Endothelial cell of umbilical vein (primary cell): ENCODE data around the gene ARHGEF28. TPM values are rescaled to one million over a fixed set of nuclear protein-coding genes. Genes with fewer than 3 reads are reported as not detected.
A peak's percentile ranks its signal among the peaks of the same experiment; 100 is the strongest.

Experiments used
- BruUV-seq: library from RNA; stranded (reverse); fragments of 400-500 nt; replicated peaks from 2 replicates; lab custom pipeline; 2021; lab: Mats Ljungman, UMichigan
- CTCF ChIA-PET: fragments of 300-600, 350-600 bp; sonication (Branson Sonifier 250); formaldehyde crosslinking; loops from one replicate; lab custom pipeline; 2021; ENCODE audit warnings: antibody characterized with exemption, inconsistent platforms; lab: Charles Lee
- POLR2A ChIA-PET: fragments of 300-600, 350-600 bp; sonication (Branson Sonifier 250); formaldehyde crosslinking; loops from one replicate; lab custom pipeline; 2021; ENCODE audit warnings: antibody characterized with exemption, inconsistent platforms; lab: Charles Lee
- DNase-seq: peaks from one replicate; pipeline ENCODE4 v3.0.0-alpha.2; 2011; ENCODE audit warnings: low read depth, low spot score
- FAIRE-seq: peaks from 2 replicates; lab custom pipeline; 2011; peaks lifted over from hg19 to GRCh38; lab: Jason Lieb, UNC
- H2AFZ ChIP-seq: 2 replicates; pipeline ENCODE4 v1.6.0; 2012; ENCODE audit warnings: low read depth, low read length, control low read depth, inconsistent platforms
- H3K27ac ChIP-seq: 2 replicates; pipeline ENCODE4 v1.5.1; 2011; ENCODE audit warnings: low read depth, mild to moderate bottlenecking, control low read depth, low read length, moderate library complexity; ENCODE audit not compliant: insufficient read depth
- H3K27me3 ChIP-seq, 2 experiments: 2 replicates each; pipeline versions ENCODE4 v1.6.0 to v1.6.1; 2011; ENCODE audit warnings: low read length in 2 of 2, mixed read lengths in 1 of 2; ENCODE audit not compliant: control insufficient read depth in 2 of 2, insufficient read depth in 2 of 2
- H3K36me3 ChIP-seq, 2 experiments: 2 replicates in 1 of 2; 3 replicates in 1 of 2; pipeline ENCODE4 v1.5.1; 2011; ENCODE audit warnings: low read length in 2 of 2, mild to moderate bottlenecking in 1 of 2, moderate library complexity in 1 of 2; ENCODE audit not compliant: control insufficient read depth in 2 of 2, insufficient read depth in 2 of 2; ENCODE audit errors: extremely low read depth in 1 of 2
- H3K4me1 ChIP-seq: 3 replicates; pipeline ENCODE4 v1.5.1; 2011; ENCODE audit warnings: mild to moderate bottlenecking, low read length; ENCODE audit not compliant: control insufficient read depth, insufficient read depth; ENCODE audit errors: extremely low read depth
- H3K4me2 ChIP-seq: 2 replicates; pipeline ENCODE4 v1.6.1; 2011; ENCODE audit warnings: low read length, control low read depth, mixed read lengths; ENCODE audit not compliant: insufficient read depth
- H3K4me3 ChIP-seq, 3 experiments: fragments of 200-600 bp in 1 of 3; sonication (generic), shearing (Covaris generic) in 1 of 3; replicated peaks in 1 of 3; 2 replicates each; pipeline ENCODE4 v1.5.1; 2011 to 2016; ENCODE audit warnings: control low read depth in 3 of 3, low read length in 3 of 3, mild to moderate bottlenecking in 2 of 3, inconsistent platforms in 1 of 3, low read depth in 1 of 3, moderate library complexity in 1 of 3; ENCODE audit not compliant: insufficient read depth in 1 of 3
- H3K79me2 ChIP-seq: 2 replicates; pipeline ENCODE4 v1.6.0; 2012; ENCODE audit warnings: low read length, inconsistent platforms; ENCODE audit not compliant: control insufficient read depth, insufficient read depth
- H3K9ac ChIP-seq: replicated peaks from 2 replicates; pipeline ENCODE3; 2011; ENCODE audit warnings: low read length, control low read depth; ENCODE audit not compliant: insufficient read depth; ENCODE audit errors: extremely low read depth
- H3K9me1 ChIP-seq: replicated peaks from 3 replicates; pipeline ENCODE4 v1.6.0; 2011; ENCODE audit warnings: mild to moderate bottlenecking, low read length; ENCODE audit not compliant: control insufficient read depth, insufficient read depth; ENCODE audit errors: extremely low read depth
- H3K9me3 ChIP-seq: replicated peaks from 2 replicates; pipeline ENCODE4 v1.5.1; 2012; ENCODE audit warnings: low read length, inconsistent platforms; ENCODE audit not compliant: control insufficient read depth, insufficient read depth
- H4K20me1 ChIP-seq: replicated peaks from 2 replicates; pipeline ENCODE3; 2011; ENCODE audit warnings: mild to moderate bottlenecking, low read length; ENCODE audit not compliant: control insufficient read depth, insufficient read depth; ENCODE audit errors: extremely low read depth
- CTCF ChIP-seq, 2 donors: IDR thresholded peaks; 1 replicate in 1 of 2; 2 replicates in 1 of 2; pipeline ENCODE4 v1.5.1; 2011; ENCODE audit warnings: low read length in 2 of 2, mild to moderate bottlenecking in 2 of 2, moderate library complexity in 2 of 2, control low read depth in 1 of 2, inconsistent platforms in 1 of 2, low read depth in 1 of 2; ENCODE audit not compliant: insufficient read depth in 1 of 2; ENCODE audit errors: extremely low read depth in 1 of 2
- EZH2 ChIP-seq: IDR thresholded peaks from 2 replicates; pipeline ENCODE4 v1.6.1; 2012; ENCODE audit warnings: borderline replicate concordance, low read depth, mild to moderate bottlenecking, moderate library complexity, low read length, inconsistent platforms; ENCODE audit not compliant: severe bottlenecking
- GATA2 ChIP-seq: IDR thresholded peaks from 2 replicates; pipeline ENCODE4 v1.7.0; 2011; ENCODE audit warnings: low read depth, mild to moderate bottlenecking, moderate library complexity, mixed read lengths, low read length; ENCODE audit not compliant: insufficient read length, insufficient read depth
- JUN ChIP-seq: IDR thresholded peaks from 2 replicates; pipeline ENCODE4 v1.6.1; 2011; ENCODE audit warnings: borderline replicate concordance, low read depth; ENCODE audit not compliant: insufficient read length, insufficient read depth
- MAX ChIP-seq: IDR thresholded peaks from 2 replicates; pipeline ENCODE4 v1.6.1; 2011; ENCODE audit not compliant: insufficient read depth, insufficient read length
- MYC ChIP-seq: IDR thresholded peaks from one replicate; pipeline ENCODE4 v1.6.1; 2011; ENCODE audit warnings: mild to moderate bottlenecking, low read depth, low read length
- POLR2A ChIP-seq: IDR thresholded peaks from 2 replicates; pipeline ENCODE4 v1.6.1; 2012; ENCODE audit warnings: low read depth, mild to moderate bottlenecking, control low read depth, low read length
- POLR2AphosphoS5 ChIP-seq: IDR thresholded peaks from 2 replicates; pipeline ENCODE4 v1.6.1; 2012; ENCODE audit warnings: low read depth, mild to moderate bottlenecking, control low read depth, low read length, moderate library complexity; ENCODE audit not compliant: insufficient read depth
- dilution Hi-C: fragments of 300-500 bp; cut with MboI; formaldehyde crosslinking; loops from one replicate; pipeline ENCODE4 v1.15.0; 2019; ENCODE audit warnings: low sequenced_read_pairs; ENCODE audit not compliant: extremely low pct_ligation_motif_present
- intact Hi-C: fragments of 100-400 bp; cut with micrococcal nuclease; formaldehyde crosslinking; loops from one replicate; pipeline ENCODE4 v1.10.0; 2022
- polyA plus RNA-seq, 4 experiments: library from polyadenylated mRNA; depleted of rRNA in 3 of 4; stranded (reverse) in 3 of 4; unstranded in 1 of 4; fragments of >200 nt; gene quantifications; 2 replicates each; pipeline versions ENCODE4 v1.2.1 to v1.2.3, GENCODE V29; 2011 to 2012; ENCODE audit warnings: missing spikeins in 1 of 4
- total RNA-seq: library from RNA; stranded (reverse); gene quantifications from 2 replicates; pipeline ENCODE4 v1.2.3, GENCODE V29; 2021

The ARHGEF28 gene
- total and polyA plus RNA-seq, 2 donors (not counting 3 experiments of a cell fraction or from before 2014, with no cell fraction given): 29.5 to 108 TPM

DNA sequence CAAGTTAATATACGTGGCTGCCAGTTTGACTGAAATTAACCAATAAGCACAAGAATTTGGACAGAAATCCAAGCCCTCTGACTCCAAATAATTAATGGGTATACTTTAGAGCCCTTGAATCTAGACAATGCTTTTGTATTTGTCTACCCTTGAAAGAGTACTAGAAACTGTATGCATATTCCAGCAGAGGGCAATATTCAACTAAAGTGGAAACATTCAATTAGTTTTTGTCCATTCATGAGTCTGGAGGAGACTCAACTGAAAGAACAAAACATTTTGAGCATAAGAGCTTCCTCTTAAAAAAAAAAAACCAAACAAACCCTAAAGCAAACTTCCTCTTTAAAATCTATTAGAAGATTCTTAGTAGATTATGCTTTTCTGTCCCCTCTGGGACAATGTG lies 157.8 kb downstream of the ARHGEF28 start:
- FAIRE-seq (no peak), DNase-seq (peak; percentile 48)
- Histone ChIP-seq H3K4me3 (no peak overlapping the region), H3K36me3 (peaks cover 14 to 24% of the 10 kb centered on the region in 2 experiments), H2AFZ (no peak overlapping the region), H3K9ac (no peak overlapping the region), H3K27me3 (no peaks in the 10 kb centered on the region), H3K9me3 (no peaks in the 10 kb centered on the region), H3K27ac (no peak overlapping the region), H3K79me2 (peaks cover 17% of the 10 kb centered on the region), H3K4me2 (no peak overlapping the region), H4K20me1 (no peaks in the 10 kb centered on the region), H3K4me1 (peaks cover 7% of the 10 kb centered on the region), H3K9me1 (no peaks in the 10 kb centered on the region)
- BruUV-seq: no TSS peak
- ChIA-PET POLR2A (no interaction called here), CTCF (interaction anchor here (0.8 to 3.4 kb wide), 12 partner anchors 9 to 193 kb away, joined by 3 to 24 read pairs (median 4); no protein-coding TSS in a partner anchor)
- intact Hi-C loops (no loop called here), dilution Hi-C loops (no loop called here)
- TF ChIP-seq CTCF (IDR thresholded peaks at IDR 0.05; ENCODE audit: extremely low read depth in 1 of 2, insufficient read depth in 1 of 2, low read depth in 1 of 2, low read length in 2 of 2) (peak; percentile 14 to 24), GATA2 (no peak)

DNA sequence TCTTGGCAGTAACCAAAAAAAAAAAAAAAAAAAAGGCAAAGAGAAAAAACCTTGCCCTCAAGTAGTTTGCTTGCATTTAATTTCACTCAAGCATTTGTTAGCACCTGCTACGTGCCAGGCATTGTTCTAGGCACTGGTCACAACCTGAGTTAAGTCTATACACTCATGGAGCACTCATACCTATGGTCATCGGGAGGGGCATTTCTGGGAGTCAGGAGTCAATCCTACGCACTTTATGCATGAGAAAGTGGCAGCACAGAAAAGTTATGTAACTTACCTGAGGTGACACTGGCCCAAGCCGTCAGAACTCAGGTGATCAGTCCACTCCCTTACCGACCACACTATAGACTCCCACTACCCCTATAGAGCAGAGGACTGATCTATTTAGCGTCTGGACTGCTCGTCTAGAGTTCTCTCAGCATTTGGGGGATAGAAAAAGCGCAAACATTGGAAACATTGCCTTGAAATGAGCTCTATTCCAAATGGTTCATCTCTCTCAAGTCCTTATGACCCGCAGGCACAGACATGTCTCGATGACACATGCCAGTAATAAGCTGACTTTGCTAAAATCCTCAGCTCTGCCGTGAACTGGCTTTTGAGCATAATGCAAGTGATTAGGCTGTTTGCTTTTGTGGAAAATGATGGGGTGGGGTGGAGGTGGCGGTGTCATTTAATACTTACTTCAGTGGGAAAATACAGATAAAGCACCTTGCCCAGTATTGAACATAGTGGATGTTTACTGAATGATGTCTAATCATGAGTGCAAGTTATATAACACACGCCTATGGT lies 160.2 kb downstream of the ARHGEF28 start:
- H3K36me3 ChIP-seq: peaks cover 6 to 12% of the 10 kb centered on the region in 2 experiments
- H3K79me2 ChIP-seq: peaks cover 19% of the 10 kb centered on the region
- H3K9me3 ChIP-seq: no peaks in the 10 kb centered on the region
- H4K20me1 ChIP-seq: no peaks in the 10 kb centered on the region
- peaks cover 9% of the 10 kb centered on the region for H3K4me1 ChIP-seq
- no peak overlapping the region for H3K4me2 ChIP-seq
- intact Hi-C loops: no loop called here
- no peak overlapping the region for H3K4me3 ChIP-seq
- dilution Hi-C loops: no loop called here
- DNase-seq (no peak), FAIRE-seq (no peak)
- no TSS peak for BruUV-seq
- H3K27me3 ChIP-seq: no peaks in the 10 kb centered on the region
- CTCF ChIA-PET: interaction anchor here (1.1 kb wide), 1 partner anchor 195 kb away, joined by 3 read pairs; no protein-coding TSS in a partner anchor
- H3K9ac ChIP-seq: no peak overlapping the region
- H2AFZ ChIP-seq: no peak overlapping the region
- POLR2A ChIA-PET: no interaction called here
- H3K9me1 ChIP-seq: no peaks in the 10 kb centered on the region
- H3K27ac ChIP-seq: no peak overlapping the region
- TF ChIP-seq MYC (no peak), POLR2AphosphoS5 (no peak), MAX (no peak), GATA2 (no peak), CTCF (IDR thresholded peaks at IDR 0.05; ENCODE audit: extremely low read depth in 1 of 2, insufficient read depth in 1 of 2, low read depth in 1 of 2, low read length in 2 of 2) (no peak), POLR2A (no peak), EZH2 (no peak), JUN (no peak)
